ENCODE results near the gene BCAN. TPM values are rescaled to one million over a fixed set of nuclear protein-coding genes. Genes with fewer than 3 reads are reported as not detected.

The BCAN gene
- total and polyA plus RNA-seq, 2 of the 4 experiments (the other 2 are of a cell fraction) = 0.07 TPM; not detected in 1

- Histone ChIP-seq H4K8ac (ENCODE audit: low read depth in 2 of 2, low read length in 2 of 2) (no peak overlapping the region), H4K91ac (ENCODE audit: insufficient read depth, low read depth, low read length) (no peak overlapping the region), H3K9me3 (ENCODE audit: control insufficient read depth, insufficient read depth, low read length) (no peaks in the 10 kb centered on the region), H3K4me3 (ENCODE audit: insufficient read depth, low read depth, low read length) (no peak overlapping the region), H3K4me2 (ENCODE audit: low read depth, low read length) (no peak overlapping the region), H2AK9ac (replicated peaks; ENCODE audit: low read depth, low read length, poor library complexity) (no peak overlapping the region), H4K5ac (ENCODE audit: low read depth, low read length) (no peak overlapping the region), H3K4me1 (ENCODE audit: control insufficient read depth, insufficient read depth, low read length) (peaks cover 7% of the 10 kb centered on the region), H3K9ac (ENCODE audit: low read depth, low read length) (no peak overlapping the region), H2AFZ (replicated peaks; ENCODE audit: low read length, poor library complexity) (no peak overlapping the region), H3K23ac (ENCODE audit: low read depth, low read length) (no peak overlapping the region), H3K27ac (ENCODE audit: insufficient read depth, low read length) (no peak overlapping the region), H2BK15ac (ENCODE audit: low read depth, low read length) (no peak overlapping the region), H2BK20ac (ENCODE audit: low read depth, low read length) (no peak overlapping the region), H3K36me3 (ENCODE audit: control insufficient read depth, insufficient read depth, low read length) (no peaks in the 10 kb centered on the region), H3K9me1 (ENCODE audit: insufficient read depth, low read length) (no peaks in the 10 kb centered on the region), H3K56ac (ENCODE audit: extremely low read depth, insufficient read depth, low read length) (no peak overlapping the region), H3K14ac (replicated peaks; ENCODE audit: low read depth, low read length) (no peak overlapping the region), H2BK5ac (ENCODE audit: low read depth, low read length, poor library complexity, severe bottlenecking) (no peak overlapping the region), H3K79me1 (ENCODE audit: low read depth in 1 of 2, low read length in 2 of 2) (peaks cover 0 to 8% of the 10 kb centered on the region in 2 experiments; a peak in 2 of 4 replicates), H4K20me1 (ENCODE audit: insufficient read depth, low read length) (no peaks in the 10 kb centered on the region; the same call in 1 of the 2 replicates), H2BK120ac (ENCODE audit: low read depth, low read length) (no peak overlapping the region), H3K18ac (ENCODE audit: low read depth, low read length) (no peak overlapping the region), H3K4ac (ENCODE audit: low read depth, low read length) (no peak overlapping the region), H2AK5ac (ENCODE audit: low read depth, low read length) (no peak overlapping the region), H3K27me3 (ENCODE audit: control insufficient read depth, insufficient read depth, low read length) (peaks cover 27% of the 10 kb centered on the region)
- intact Hi-C loops (cut with micrococcal nuclease) (no loop called here), in situ Hi-C loops (cut with MboI; ENCODE audit: low sequenced_read_pairs) (no loop called here), dilution Hi-C loops (cut with HindIII; ENCODE audit: low sequenced_read_pairs, unreplicated experiment) (no loop called here)
- ChIA-PET POLR2A (ENCODE audit: unreplicated experiment) (interaction anchor here (0.7 kb wide), 1 partner anchor 17 kb away, joined by 3 read pairs; no protein-coding TSS in a partner anchor), CTCF (interaction anchor here (1.4 kb wide), 2 partner anchors 7 to 21 kb away, joined by 3 to 6 read pairs; no protein-coding TSS in a partner anchor)
- no TSS peak for BruUV-seq (replicated peaks)
- 100% methylated on average over 1 of the region's 8 CpGs; no CpG with 5 or more reads in 1 of the 2 experiments for WGBS, 2 experiments (ENCODE audit: extremely low coverage in 2 of 2, insufficient read length in 1 of 2)
- DNase-seq = no peak
- TF ChIP-seq RCOR1 (IDR thresholded peaks at IDR 0.05; ENCODE audit: insufficient replicate concordance, low read length) (no peak), FOS (IDR thresholded peaks at IDR 0.05; ENCODE audit: low read depth, low read length) (no peak), MAZ (IDR thresholded peaks at IDR 0.05; ENCODE audit: borderline replicate concordance, low read depth, low read length) (no peak), BHLHE40 (IDR thresholded peaks at IDR 0.05; ENCODE audit: low read depth, low read length) (no peak), CTCF (conservative IDR thresholded peaks at IDR 0.05; ENCODE audit: low read depth, low read length) (no peak), ELK1 (IDR thresholded peaks at IDR 0.05; ENCODE audit: borderline replicate concordance, low read depth, low read length) (no peak), RFX5 (IDR thresholded peaks at IDR 0.05; ENCODE audit: low read depth, low read length) (no peak), POLR2A (IDR thresholded peaks at IDR 0.05; ENCODE audit: low read depth, low read length) (no peak), CHD1 (IDR thresholded peaks at IDR 0.05; ENCODE audit: low read depth, low read length) (no peak), MAFK (IDR thresholded peaks at IDR 0.05; ENCODE audit: low read depth, low read length) (no peak), RAD21 (IDR thresholded peaks at IDR 0.05; ENCODE audit: low read length) (no peak), MXI1 (IDR thresholded peaks at IDR 0.05; ENCODE audit: borderline replicate concordance, low read depth, low read length) (no peak)
- ATAC-seq (ENCODE audit: low read depth) = no peak
Measured at GRCh38 chr1:156681196-156681960, 39.5 kb downstream of the BCAN start.

Data from IMR-90 (cell line).